GM19025 (cell line): ENCODE measurements around the gene CD27.
"Not testable (repeated sequence)": the region's sequence is repeated elsewhere in the genome, so short reads cannot be mapped to it uniquely, and the experiment has no call there.

Experiments
- ATAC-seq: cut with Tn5 transposase; IDR thresholded peaks from one replicate; pipeline ENCODE4 v1.9.1; 2021; ENCODE audit warnings: mild to moderate bottlenecking, low read depth, moderate library complexity; ENCODE audit not compliant: unreplicated experiment

The CD27 gene

GRCh38 chr12:6460751-6461371, 16.1 kb downstream of the CD27 start:
- no peak for ATAC-seq

DNA sequence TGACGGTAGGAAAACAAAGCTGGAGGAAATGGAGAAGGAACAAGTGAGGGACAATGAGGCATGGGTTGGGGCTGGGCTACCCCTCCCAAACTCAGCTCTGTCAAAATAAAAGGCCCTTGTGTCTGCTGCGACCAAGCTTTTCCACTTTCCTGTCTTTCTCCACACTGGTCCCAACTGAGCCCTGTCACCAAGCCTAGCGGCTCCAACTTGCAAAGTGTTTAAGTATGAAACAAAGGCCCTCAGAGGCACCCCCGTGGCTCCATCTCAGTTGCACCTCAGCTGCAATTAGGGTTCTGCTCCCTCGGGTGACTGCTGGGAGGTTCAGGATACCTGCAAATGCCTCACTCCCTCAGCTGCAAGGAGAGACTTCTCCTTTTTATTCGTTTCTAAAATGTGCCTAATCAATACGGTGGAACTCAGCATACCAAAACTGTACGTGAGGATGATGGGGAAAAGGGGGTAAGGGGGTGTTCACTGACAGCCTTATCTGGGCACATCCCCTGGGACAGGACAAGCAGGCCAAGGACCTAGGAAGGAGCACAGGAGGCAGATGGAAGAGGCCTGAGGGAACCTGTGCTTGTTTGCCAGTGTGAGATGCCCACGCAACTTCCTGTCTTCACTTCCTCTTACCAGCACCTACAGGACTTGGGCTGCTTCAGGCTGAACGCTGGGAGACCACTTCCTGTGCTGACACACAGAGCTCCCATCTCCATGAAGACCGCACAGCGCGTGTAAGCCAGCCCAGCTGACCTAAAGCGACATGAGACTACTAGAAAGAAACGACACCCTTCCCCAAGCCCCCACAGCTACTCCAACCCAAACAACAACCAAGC, 16.9 kb downstream of the CD27 start:
- peak; percentile 73 for ATAC-seq

DNA sequence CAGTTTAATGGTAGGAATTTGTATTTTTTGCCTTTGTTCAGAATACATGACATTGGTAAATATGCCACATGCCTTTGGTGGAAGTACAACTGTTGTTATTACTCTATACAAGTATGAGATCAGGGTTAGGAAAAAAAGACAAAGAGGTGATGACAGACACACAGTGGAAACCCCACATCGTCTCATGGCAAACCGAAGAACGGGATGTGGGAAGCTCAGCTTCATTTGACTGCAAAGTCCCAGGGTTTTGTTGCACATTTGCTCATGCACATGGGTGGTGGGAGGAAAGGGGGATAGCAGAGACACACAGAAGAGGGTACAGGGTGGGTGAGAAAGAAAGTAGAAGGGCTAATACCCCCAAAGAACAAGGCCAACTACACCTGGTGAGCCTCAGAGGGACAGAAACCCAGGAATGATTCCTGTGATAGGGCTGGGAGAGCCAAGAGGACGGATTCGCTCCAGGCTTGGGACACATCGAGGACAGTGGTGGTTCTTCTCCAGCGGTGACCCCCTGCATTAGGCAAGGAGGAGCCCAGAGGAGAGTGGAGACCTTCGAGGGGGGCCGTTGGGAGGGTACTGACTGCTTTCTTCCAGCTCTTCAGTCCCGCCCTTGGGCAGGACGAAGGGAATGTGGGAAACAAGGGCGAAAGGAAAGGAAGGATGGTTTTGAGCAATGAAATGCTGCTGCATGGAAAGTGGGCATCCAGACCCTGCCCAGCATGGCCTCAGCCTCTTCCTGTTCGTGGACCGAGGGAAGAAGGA, 17.7 kb downstream of the CD27 start:
- no peak for ATAC-seq

DNA sequence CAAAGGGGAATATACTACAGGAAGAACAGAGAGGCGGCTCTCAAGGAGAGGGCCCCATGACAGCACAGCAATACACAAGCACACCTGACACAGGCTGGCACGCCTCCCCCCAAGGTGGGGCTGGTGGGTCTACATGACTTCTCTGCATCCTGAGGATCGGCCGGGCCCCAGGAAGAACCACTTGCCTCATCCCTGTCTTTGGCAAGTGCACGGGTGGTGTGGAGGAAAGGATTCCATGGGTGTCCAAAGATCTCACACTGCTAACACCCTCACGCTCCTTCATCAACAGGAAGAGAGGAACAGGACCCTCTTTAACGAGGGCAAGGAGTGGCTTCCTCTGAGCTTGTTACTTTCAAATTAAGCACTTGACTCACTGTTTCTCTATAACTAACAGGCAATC, 18.5 kb downstream of the CD27 start:
- no peak for ATAC-seq

DNA sequence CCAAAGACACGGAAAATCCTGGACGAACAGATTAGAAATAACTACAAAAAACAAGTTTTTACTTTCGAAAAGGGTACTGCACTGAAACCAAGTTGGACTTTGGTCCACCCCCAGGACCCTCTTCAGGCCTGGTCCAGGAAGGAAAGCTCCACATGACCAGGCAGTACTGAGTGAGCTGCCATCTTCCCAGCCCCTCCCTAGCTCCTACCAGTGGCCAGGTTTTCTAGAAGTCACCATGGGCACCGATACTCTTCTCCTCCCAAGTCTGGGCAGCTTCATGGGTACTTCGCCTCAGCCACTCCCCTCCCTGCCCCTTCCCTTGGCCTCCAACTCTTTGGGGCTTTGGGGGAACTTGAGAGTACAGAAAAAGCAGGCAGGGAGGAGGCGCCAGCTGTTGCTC, 19.1 kb downstream of the CD27 start:
- ATAC-seq, result no peak

- no peak for ATAC-seq
Measured at GRCh38 chr12:6464531-6464930, 19.8 kb downstream of the CD27 start.

GRCh38 chr12:6465467-6466183, 20.9 kb downstream of the CD27 start:
- ATAC-seq, result no peak

- no peak for ATAC-seq
Measured at GRCh38 chr12:6466184-6466573, 21.4 kb downstream of the CD27 start.

DNA sequence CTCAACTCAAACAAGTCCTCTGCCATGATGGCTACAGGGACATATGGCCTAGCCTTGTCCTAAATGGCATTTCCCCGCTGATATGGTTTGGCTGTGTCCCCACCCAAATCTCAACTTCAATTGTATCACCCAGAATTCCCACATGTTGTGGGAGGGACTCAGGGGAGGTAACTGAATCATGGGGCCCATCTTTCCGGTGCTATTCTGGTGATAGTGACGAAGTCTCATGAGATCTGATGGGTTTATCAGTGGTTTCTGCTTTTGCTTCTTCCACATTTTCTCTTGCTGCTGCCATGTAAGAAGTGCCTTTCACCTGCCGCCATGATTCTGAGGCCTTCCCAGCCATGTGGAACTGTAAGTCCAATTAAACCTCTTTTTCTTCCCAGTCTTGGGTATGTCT, 22.0 kb downstream of the CD27 start:
- ATAC-seq, result not testable (repeated sequence)

- ATAC-seq, result not testable (repeated sequence)
Measured at GRCh38 chr12:6467571-6468282, 23.0 kb downstream of the CD27 start.

- no peak for ATAC-seq
Measured at GRCh38 chr12:6468283-6468575, 23.5 kb downstream of the CD27 start.

DNA sequence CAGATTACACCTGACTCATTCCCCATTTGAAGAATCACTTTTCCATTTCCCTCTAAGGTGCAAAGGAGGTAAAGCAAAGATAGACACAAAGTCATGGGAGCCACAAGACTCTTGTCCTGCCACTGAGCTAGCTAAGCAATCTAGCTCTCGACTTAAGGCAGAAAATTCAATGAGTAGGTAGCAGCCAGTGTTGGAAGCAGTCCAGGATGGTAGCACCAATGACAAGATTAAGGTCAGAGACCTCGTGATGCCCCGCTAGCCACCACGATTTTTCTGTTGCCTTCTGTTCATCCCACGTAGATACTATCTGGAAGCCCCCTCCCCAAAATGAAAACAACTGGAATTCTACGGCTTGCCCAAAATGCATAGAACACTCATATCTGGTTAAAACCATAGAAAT, 24.3 kb downstream of the CD27 start:
- ATAC-seq, result no peak

GRCh38 chr12:6469609-6470374, 25.0 kb downstream of the CD27 start:
- no peak for ATAC-seq

- ATAC-seq, result peak; percentile 85
Measured at GRCh38 chr12:6470375-6471163, 25.8 kb downstream of the CD27 start, which contains the start of gene VAMP1. VAMP1 (minus strand) TSS chr12:6470677; CDS start chr12:6470531, 146 bp downstream.

GRCh38 chr12:6471989-6472360, 27.2 kb downstream of the CD27 start:
- ATAC-seq, result no peak

DNA sequence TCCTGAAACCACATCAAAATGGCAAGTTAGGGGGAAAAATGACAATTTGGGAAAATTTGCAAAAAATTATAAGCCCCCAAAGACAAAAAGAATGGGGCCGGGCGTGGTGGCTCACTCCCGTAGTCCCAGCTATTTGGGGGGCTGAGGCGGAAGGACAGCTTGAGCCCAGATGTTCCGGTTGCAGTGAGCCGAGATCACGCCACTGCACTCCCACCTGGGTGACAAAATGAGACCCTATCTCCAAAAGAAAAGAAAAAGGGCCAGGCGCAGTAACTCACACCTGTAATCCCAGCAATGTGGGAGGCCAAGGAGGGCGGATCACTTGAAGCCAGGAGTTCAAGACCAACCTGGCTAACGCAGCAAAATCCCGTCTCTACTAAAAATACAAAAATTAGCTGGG, 27.7 kb downstream of the CD27 start:
- ATAC-seq, result no peak

DNA sequence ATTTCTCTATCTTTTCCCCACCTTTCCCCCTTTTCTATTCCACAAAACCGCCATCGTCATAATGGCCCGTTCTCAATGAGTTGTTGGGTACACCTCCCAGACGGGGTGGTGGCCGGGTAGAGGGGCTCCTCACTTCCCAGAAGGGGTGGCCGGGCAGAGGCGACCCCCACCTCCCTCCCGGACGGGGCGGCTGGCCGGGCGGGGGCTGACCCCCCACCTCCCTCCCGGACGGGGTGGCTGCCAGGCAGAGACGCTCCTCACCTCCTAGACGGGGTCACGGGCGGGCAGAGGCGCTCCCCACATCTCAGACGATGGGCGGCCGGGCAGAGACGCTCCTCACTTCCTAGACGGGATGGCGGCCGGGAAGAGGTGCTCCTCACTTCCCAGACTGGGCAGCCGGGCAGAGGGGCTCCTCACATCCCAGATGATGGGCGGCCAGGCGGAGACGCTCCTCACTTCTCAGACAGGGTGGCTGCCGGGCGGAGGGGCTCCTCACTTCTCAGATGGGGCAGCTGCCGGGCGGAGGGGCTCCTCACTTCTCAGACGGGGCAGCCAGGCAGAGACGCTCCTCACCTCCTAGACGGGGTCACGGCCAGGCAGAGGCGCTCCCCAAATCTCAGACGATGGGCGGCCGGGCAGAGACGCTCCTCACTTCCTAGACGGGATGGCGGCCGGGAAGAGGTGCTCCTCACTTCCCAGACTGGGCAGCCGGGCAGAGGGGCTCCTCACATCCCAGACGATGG, 30.6 kb downstream of the CD27 start:
- ATAC-seq, result not testable (repeated sequence)

DNA sequence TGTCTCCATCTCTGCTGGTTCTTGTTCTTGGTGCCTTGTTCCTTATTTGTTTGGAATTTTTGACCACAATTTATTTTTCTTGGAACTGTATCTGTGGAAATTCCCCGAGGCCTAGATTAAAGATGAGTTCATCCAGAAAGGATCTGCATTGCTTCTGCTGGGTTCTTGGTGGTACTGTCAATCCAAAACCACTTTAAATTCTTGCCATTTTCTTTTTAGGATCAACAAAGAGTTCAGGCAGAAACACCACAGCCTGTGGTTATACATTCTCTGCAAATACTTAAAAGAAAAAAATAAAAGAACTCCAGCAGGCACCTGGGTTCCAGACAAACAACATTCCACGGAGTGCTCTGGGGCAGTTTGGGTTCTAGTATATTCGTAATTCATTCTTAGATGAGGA, 31.7 kb downstream of the CD27 start:
- no peak for ATAC-seq
